ENCODE results near the gene RNF5.
"Not testable (repeated sequence)": the region's sequence is repeated elsewhere in the genome, so short reads cannot be mapped to it uniquely, and the experiment has no call there.

Gene RNF5

DNA sequence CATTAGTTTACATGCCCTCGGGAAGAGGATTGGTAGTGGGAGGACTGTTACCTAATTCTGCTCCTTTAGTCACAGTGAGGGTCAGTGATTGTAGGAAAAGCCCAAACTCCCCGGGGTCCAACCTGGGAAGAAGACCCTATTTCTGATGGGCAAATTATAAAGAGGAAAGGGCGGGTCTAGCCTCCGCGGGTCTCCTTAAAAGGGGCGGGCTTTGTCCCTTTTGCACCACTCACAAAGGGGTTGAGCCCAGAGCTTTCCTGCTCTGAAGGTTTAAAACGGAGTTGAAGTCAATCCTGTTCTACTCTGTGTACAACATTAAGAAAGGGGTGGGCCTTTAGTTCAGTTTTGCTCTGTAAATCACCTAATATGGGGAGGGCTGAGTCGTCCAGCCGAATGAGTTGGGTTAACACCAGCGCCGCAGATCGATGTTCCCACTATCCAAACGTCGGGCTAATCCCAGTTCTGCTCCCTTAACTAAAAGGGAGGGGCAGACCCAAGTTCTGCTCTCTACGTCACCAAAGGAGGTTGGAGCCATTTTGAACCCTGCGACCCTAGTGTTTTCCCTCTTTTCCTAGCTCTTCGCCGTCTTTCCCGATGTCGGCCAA lies 920 bp upstream of the RNF5 start:
- Mint-ChIP-seq H3K4me1 (ENCODE audit: low read depth) (peaks cover 77% of the 10 kb centered on the region), H3K27ac (peak overlapping the region; percentile 96), H3K27me3 (no peaks in the 10 kb centered on the region), H3K4me3 (peak overlapping the region; percentile 96), H3K36me3 (ENCODE audit: low read depth) (peaks cover 26% of the 10 kb centered on the region), H3K9me3 (no peaks in the 10 kb centered on the region)

DNA sequence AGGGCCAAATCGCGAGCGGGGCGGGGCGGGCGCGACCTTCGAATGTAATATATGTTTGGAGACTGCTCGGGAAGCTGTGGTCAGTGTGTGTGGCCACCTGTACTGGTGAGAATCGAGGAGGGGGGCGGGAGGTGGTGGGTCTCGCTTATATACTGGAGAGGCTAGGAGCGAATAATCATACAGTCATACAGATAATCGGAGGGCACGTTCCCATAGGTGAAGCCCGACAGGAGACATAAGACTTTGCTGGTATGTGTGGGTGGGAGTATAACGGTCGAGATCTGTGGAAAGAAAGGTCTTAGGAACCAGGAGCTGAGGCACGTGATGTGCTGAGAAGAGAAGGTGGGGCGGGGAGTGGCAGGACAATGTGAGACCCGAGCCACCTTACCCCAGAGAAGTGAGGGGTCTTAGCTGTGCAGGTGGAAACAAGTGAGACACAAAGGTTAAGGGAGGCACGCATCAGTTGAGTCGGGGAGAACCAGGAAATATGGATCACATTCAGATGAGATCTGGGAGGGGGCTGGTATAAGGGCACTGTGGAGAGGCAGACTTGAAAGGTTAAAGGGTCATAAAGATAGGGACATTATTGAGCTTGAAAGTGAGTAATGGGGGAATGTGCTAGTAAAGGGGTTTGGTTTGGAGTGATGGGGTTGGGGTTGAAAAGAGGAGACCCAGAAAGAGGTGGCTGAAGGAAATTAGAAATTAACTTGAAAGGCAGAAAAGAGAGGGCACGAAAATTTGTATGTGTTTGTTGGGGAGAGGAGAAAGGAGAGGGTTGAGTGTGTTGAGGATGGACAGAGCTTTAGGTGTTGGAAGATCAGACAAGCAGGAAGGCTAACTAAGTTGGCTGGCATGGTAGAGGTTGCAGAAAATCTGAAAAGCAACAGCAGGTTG lies 589 bp downstream of the RNF5 start:
- peak overlapping the region; percentile 96 for H3K27ac Mint-ChIP-seq

DNA sequence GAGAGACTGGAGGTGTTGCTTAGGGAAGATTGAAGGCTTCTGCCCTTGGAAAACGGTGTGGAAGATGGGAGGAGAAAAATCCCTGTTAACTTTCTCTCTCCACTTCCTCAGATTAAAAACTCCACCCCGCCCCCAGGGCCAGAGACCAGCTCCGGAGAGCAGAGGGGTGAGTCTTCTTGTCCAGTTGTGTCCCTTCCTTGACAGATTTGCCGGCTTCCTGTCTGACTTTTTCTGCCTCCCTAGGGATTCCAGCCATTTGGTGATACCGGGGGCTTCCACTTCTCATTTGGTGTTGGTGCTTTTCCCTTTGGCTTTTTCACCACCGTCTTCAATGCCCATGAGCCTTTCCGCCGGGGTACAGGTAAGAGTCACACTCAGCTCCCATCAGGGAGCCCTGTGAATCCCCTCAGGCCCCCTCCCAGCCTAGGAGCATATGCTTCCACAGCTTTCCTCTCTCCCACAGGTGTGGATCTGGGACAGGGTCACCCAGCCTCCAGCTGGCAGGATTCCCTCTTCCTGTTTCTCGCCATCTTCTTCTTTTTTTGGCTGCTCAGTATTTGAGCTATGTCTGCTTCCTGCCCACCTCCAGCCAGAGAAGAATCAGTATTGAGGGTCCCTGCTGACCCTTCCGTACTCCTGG lies 1.7 kb downstream of the RNF5 start:
- peak overlapping the region; percentile 96 for H3K4me3 Mint-ChIP-seq
- H3K36me3 Mint-ChIP-seq (ENCODE audit: low read depth) = peaks cover 37% of the 10 kb centered on the region
- H3K4me1 Mint-ChIP-seq (ENCODE audit: low read depth) = peaks cover 68% of the 10 kb centered on the region
- H3K27ac Mint-ChIP-seq = peak overlapping the region; percentile 96
- no peaks in the 10 kb centered on the region for H3K9me3 Mint-ChIP-seq
- H3K27me3 Mint-ChIP-seq = no peaks in the 10 kb centered on the region

More for the DNA sequence above, 589 bp downstream of the RNF5 start:
- Mint-ChIP-seq H3K36me3 (ENCODE audit: low read depth) (peaks cover 37% of the 10 kb centered on the region), H3K4me3 (peak overlapping the region; percentile 96), H3K27me3 (no peaks in the 10 kb centered on the region), H3K9me3 (no peaks in the 10 kb centered on the region), H3K4me1 (ENCODE audit: low read depth) (peaks cover 78% of the 10 kb centered on the region)

DNA sequence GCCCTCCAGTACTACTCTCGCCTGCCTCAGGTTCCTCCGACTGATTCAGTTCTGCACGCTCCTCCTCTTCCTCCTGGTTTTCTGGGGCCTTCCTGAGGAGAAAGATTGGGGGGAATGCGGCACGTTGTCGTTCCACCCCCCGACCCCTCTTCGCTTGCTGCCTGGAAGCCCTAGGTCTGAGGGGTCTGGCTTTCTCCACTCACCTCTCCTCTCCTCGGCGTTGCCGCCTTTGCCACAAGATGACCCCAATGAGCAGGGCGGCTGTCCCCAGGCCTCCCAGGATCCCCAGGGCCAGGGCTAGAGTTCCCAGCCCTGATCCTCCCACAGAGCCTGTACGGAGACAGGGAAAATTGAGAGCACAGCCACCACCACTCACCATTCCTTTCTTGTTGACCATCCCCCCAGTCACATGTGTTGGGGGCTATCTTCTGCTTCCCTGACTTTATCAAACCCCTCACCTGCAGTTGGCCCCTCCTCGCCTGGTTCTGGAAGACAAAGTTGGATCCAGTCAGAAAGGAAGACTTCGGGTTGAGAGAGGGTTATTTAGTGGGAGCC lies 3.0 kb downstream of the RNF5 start:
- Mint-ChIP-seq H3K4me1 (ENCODE audit: low read depth) (peaks cover 70% of the 10 kb centered on the region), H3K27ac (peak overlapping the region; percentile 96), H3K9me3 (no peaks in the 10 kb centered on the region), H3K4me3 (no peak overlapping the region), H3K36me3 (ENCODE audit: low read depth) (peaks cover 45% of the 10 kb centered on the region), H3K27me3 (no peaks in the 10 kb centered on the region)

DNA sequence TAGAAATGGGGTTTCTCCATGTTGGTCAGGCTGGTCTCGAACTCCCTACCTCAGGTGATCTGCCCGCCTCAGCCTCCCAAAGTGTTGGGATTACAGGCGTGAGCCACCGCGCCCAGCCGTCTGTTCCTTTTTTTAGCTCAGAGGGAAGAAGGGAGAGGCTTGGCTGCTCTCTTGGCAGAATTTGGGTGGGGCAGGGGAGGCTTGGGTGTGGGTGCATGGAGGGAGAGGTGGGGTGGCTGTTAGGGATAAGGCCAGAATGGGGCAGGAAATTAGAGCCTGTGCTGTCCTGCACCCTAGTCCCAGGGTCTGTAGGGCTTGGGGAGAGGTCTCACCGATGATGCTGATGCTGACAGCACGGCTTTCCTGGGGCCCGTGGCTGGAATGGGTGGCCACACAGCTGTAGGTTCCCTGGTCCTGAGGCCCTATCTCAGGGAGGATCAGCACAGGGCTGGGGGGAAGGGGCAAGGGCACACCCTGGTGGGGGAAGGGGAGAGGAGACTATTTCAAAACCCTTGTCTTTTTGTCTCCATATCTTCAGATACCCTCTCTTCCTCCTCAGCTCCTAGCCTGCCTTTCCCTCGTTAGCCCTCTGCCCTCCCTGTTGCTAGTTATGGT lies 3.8 kb downstream of the RNF5 start:
- H3K27me3 Mint-ChIP-seq = no peaks in the 10 kb centered on the region
- no peaks in the 10 kb centered on the region for H3K9me3 Mint-ChIP-seq
- no peak overlapping the region for H3K27ac Mint-ChIP-seq
- H3K4me3 Mint-ChIP-seq = no peak overlapping the region
- peaks cover 70% of the 10 kb centered on the region for H3K4me1 Mint-ChIP-seq (ENCODE audit: low read depth)
- peaks cover 53% of the 10 kb centered on the region for H3K36me3 Mint-ChIP-seq (ENCODE audit: low read depth)

DNA sequence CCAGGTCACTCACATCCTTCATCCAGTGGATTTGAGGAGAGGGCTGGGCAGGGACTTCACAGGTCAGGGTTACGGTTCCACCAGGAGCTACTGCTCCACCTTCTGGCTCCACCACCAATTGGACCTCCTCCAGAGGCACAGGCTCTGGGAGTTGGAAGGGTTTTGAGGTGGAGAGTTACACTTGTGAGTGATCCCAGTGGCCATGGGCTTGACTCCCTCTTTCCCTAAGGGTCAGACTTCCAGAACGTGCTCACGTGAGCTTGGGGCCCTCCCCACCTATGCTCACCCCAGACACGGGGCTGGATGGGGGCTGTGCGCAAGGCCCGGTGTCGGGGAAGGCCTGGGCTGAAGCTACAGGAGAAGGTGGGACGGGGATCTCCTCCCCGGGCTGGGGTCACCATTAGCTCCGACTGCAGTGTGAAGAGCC lies 4.4 kb downstream of the RNF5 start:
- Mint-ChIP-seq H3K36me3 (ENCODE audit: low read depth) (peaks cover 59% of the 10 kb centered on the region), H3K9me3 (no peaks in the 10 kb centered on the region), H3K4me1 (ENCODE audit: low read depth) (peaks cover 70% of the 10 kb centered on the region), H3K27me3 (no peaks in the 10 kb centered on the region), H3K27ac (peak overlapping the region; percentile 51), H3K4me3 (no peak overlapping the region)

DNA sequence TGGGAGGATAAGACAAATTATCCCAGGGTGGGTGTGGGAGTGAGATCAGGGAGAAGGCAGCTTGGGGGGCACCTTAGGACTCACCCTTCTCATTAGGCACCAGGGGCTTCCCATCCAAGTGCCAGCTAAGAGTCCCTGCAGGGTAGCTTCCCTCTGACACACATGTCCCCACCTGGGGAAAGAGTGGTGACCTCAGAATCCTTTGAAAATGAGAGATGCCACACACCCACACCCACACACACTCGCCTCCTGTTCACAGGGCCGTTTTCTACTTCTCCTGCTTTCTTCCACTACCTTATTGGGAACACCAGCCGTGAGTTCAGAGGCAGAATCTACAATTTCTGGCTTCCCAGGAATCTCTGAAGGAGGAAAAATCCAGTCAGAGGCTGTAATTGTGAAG lies 4.8 kb downstream of the RNF5 start:
- Mint-ChIP-seq H3K4me1 (ENCODE audit: low read depth) (peaks cover 70% of the 10 kb centered on the region), H3K9me3 (no peaks in the 10 kb centered on the region), H3K4me3 (no peak overlapping the region), H3K27me3 (no peaks in the 10 kb centered on the region), H3K27ac (peak overlapping the region; percentile 51), H3K36me3 (ENCODE audit: low read depth) (peaks cover 61% of the 10 kb centered on the region)

DNA sequence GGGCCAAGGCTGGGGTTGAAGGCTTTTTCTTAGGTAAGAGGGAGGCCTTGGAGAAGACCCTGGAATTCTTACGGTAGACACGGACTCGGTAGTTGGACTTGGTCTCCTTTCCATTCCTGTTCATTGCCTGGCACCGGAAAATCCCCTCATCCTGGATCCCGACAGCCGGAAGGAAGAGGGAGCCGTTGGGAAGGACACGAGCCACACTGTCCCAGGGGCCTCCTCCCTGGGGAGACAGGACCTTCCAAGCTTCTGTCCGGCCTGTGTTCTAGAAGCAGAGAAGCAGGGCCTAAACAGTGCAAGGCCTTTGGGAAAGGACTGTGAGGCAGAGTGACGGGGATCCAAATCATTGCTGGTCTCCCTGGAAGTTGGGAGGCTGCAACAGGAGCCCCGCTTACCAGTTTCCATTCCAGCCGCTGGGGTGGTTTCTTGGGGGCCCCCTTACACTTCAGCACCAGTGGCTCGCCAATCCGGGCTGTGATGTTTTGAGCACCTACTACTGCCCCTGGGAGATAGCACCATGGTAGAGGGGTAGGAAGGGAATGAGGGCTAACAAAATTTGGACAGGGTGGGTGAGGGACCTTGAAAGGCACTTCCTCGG lies 5.4 kb downstream of the RNF5 start:
- H3K9me3 Mint-ChIP-seq = no peaks in the 10 kb centered on the region
- H3K4me3 Mint-ChIP-seq = no peak overlapping the region
- peaks cover 71% of the 10 kb centered on the region for H3K4me1 Mint-ChIP-seq (ENCODE audit: low read depth)
- peak overlapping the region; percentile 40 for H3K27ac Mint-ChIP-seq
- peaks cover 63% of the 10 kb centered on the region for H3K36me3 Mint-ChIP-seq (ENCODE audit: low read depth)
- H3K27me3 Mint-ChIP-seq = no peaks in the 10 kb centered on the region

DNA sequence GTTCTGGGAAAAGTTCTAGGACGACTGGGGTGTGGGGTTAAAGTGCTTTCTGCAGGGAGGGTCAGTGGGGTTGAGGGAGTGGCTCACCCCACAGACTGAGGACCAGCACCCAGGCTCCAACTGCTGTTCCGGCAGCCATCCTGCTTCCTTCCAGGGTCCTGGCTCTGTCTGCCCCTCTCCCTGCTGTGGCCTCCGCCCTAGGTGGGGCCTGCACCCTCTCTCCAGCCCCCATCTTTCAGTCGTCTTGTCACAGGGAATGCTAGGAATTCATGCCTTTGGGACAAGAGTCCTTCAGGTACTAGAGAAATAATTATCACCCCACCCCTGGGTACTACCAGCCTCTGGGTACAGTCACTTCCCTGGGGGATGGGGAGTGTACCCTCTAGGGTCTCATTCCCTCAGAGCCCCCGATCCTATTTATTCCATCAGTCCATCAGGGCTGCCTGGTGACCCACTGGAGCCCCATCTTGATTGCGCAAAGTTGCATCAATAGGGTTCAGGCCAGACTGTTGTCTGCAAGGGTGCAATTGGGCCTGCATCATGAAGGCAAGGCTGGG lies 6.0 kb downstream of the RNF5 start, which contains the start of gene AGER:
AGER (minus strand) TSS at position 170 of the 557 bp plus-strand sequence; CDS start at position 139, 31 bp downstream.
- no peaks in the 10 kb centered on the region for H3K27me3 Mint-ChIP-seq
- peak within 1 kb of the TSS; percentile 51 for H3K27ac Mint-ChIP-seq
- H3K9me3 Mint-ChIP-seq = no peaks in the 10 kb centered on the region
- H3K4me3 Mint-ChIP-seq = no peak within 1 kb of the TSS
- peaks cover 72% of the 10 kb centered on the region for H3K4me1 Mint-ChIP-seq (ENCODE audit: low read depth)
- peaks cover 63% of the 10 kb centered on the region for H3K36me3 Mint-ChIP-seq (ENCODE audit: low read depth)

DNA sequence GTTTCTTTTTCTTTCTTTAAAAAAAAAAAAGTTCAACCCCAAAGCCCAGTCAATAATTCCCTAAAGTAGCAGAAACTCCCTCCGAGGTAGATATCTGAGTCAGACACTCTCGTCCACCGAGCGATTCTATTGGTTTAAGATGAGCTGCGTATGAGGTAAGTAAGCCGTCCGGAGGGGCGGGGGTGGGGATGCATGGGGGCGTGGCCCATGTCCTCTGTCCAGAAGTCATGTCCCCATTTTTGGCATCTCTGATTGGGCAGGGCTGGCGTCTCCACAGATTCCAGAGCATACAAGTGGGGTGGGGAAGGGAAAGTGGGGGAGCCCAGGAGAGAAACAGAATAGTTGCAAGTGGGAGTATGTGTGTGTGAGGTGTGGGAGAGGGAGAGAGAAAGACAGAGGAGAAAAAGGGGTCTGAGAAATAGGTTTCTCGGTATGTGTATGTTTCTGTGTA lies 7.5 kb downstream of the RNF5 start:
- not testable (repeated sequence) for H3K27me3 Mint-ChIP-seq, H3K9me3 Mint-ChIP-seq, H3K4me3 Mint-ChIP-seq
- H3K36me3 Mint-ChIP-seq (ENCODE audit: low read depth) = peaks cover 52% of the 10 kb centered on the region
- peak overlapping the region; percentile 90 for H3K27ac Mint-ChIP-seq
- H3K4me1 Mint-ChIP-seq (ENCODE audit: low read depth) = peaks cover 58% of the 10 kb centered on the region

DNA sequence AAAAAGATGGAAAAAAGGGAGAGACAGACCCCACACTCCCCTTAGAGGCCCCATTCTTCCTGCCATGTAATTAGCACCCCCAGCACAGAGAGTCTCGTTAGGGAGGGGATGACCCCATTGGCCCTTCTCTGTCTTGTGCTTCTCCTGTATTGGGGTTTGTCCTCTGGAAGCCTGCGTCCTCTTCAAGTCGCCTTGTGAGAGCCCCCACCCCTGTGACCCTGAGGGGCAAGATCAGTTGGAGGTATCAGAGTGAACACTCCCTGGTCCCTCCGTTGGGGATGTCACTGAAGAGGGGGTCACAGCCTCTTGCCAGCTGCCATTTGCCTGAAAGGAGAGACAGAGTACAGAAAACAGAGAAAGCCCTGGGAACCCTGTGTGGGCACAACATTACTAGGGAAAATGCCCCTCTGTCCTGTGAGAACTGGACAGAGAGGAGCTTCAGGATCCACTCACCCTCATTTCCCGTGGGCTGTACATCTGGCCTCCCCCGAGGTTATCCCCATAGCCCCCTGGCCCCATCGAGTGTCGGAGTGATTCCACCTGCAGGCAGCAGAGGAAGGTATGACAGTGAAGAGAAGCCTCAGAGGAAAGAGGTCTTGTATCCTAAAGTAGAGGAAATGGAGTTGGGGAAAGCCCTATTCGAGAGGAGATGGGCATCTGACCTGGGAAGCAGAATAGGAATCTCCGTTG lies 8.1 kb downstream of the RNF5 start:
- Mint-ChIP-seq H3K27ac (peak overlapping the region; percentile 90), H3K36me3 (ENCODE audit: low read depth) (peaks cover 48% of the 10 kb centered on the region), H3K4me1 (ENCODE audit: low read depth) (peaks cover 60% of the 10 kb centered on the region), H3K4me3 (peak overlapping the region; percentile 90)
- not testable (repeated sequence) for H3K9me3 Mint-ChIP-seq, H3K27me3 Mint-ChIP-seq

DNA sequence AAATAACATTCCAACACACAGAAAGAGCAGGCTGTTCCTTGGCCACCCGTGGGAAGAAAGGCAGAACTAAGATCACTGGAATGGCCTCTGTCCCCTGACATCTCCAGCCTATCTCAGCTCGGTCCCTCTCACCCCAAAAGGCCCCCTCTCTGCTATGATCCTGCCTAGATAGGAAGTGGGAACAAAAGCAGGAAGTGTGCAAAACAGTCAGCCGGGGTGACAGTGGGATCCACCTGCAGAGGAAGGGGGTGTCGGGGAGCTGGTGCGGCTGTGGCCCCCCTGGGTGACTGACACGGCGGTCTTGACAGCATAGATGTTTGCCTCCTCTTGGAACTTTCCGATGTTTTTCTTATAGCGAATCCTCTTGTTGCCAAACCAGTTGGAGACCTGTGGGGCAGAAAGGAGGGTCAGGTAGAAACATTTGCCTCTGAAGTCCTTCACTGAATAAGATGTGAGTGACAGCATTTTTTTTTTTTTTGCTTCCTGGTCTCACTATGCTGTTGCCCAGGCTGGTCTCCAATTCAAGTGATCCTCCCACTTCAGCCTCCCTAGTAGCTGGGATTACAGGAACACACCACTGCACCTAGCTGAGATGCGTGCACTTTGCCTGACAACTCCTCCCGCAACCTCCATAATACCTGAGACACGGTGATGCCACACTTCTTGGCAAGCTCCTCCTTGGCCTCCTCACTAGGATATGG lies 9.0 kb downstream of the RNF5 start:
- no peaks in the 10 kb centered on the region for H3K9me3 Mint-ChIP-seq
- H3K36me3 Mint-ChIP-seq (ENCODE audit: low read depth) = peaks cover 45% of the 10 kb centered on the region
- H3K4me1 Mint-ChIP-seq (ENCODE audit: low read depth) = peaks cover 67% of the 10 kb centered on the region
- H3K27ac Mint-ChIP-seq = peak overlapping the region; percentile 90
- H3K27me3 Mint-ChIP-seq = no peaks in the 10 kb centered on the region
- H3K4me3 Mint-ChIP-seq = peak overlapping the region; percentile 90

Measured in stimulated activated naive CD8-positive, alpha-beta T cell treated with anti-CD3 and anti-CD28 coated beads, Interleukin-15, Interleukin-2, amounts not matched to agents 100 ng/mL and 50 ng/mL, for 24 hours (primary cell).